ENCODE results near the gene POLR2L. TPM values are rescaled to one million over a fixed set of nuclear protein-coding genes. Genes with fewer than 3 reads are reported as not detected.

Gene POLR2L
- total and polyA plus RNA-seq, 2 of the 13 experiments (the other 11 are each of a cell fraction or from before 2014, with no cell fraction given), result 104 to 114 TPM

DNA sequence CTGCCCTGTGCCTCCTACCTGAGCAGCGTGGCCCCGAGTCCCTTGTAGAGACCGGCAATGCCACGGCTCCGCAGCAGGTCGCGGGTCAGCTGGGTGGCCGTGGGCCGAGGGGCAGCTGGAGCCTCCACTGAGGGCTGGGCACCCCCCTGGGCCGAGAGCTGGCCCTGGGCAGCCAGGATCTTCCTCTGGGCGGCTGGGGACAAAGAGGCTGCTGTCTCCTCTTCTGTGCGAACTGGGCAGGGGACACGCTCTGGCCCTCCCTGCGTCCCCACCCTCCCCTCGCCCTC, 49.9 kb downstream of the POLR2L start (continued):
- TF ChIP-seq ZBTB43 (CRISPR knock-in tag; conservative IDR thresholded peaks at IDR 0.05), result no peak
- TF ChIP-seq, protein P1, sequence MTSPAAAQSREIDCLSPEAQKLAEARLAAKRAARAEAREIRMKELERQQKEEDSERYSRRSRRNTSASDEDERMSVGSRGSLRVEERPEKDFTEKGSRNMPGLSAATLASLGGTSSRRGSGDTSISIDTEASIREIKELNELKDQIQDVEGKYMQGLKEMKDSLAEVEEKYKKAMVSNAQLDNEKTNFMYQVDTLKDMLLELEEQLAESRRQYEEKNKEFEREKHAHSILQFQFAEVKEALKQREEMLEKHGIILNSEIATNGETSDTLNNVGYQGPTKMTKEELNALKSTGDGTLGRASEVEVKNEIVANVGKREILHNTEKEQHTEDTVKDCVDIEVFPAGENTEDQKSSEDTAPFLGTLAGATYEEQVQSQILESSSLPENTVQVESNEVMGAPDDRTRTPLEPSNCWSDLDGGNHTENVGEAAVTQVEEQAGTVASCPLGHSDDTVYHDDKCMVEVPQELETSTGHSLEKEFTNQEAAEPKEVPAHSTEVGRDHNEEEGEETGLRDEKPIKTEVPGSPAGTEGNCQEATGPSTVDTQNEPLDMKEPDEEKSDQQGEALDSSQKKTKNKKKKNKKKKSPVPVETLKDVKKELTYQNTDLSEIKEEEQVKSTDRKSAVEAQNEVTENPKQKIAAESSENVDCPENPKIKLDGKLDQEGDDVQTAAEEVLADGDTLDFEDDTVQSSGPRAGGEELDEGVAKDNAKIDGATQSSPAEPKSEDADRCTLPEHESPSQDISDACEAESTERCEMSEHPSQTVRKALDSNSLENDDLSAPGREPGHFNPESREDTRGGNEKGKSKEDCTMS (CRISPR knock-in tag; conservative IDR thresholded peaks at IDR 0.05), result no peak
- TF ChIP-seq SCMH1 (CRISPR knock-in tag; IDR thresholded peaks at IDR 0.05; ENCODE audit: borderline replicate concordance), result no peak
- no peak for TF ChIP-seq REPIN1 (CRISPR knock-in tag; IDR thresholded peaks at IDR 0.05; ENCODE audit: borderline replicate concordance, low read depth)
- no peak for TF ChIP-seq ZNF883 (CRISPR knock-in tag; IDR thresholded peaks at IDR 0.05; ENCODE audit: not compliant biosample characterization)
- no peak for TF ChIP-seq NBN (conservative IDR thresholded peaks at IDR 0.05)

DNA sequence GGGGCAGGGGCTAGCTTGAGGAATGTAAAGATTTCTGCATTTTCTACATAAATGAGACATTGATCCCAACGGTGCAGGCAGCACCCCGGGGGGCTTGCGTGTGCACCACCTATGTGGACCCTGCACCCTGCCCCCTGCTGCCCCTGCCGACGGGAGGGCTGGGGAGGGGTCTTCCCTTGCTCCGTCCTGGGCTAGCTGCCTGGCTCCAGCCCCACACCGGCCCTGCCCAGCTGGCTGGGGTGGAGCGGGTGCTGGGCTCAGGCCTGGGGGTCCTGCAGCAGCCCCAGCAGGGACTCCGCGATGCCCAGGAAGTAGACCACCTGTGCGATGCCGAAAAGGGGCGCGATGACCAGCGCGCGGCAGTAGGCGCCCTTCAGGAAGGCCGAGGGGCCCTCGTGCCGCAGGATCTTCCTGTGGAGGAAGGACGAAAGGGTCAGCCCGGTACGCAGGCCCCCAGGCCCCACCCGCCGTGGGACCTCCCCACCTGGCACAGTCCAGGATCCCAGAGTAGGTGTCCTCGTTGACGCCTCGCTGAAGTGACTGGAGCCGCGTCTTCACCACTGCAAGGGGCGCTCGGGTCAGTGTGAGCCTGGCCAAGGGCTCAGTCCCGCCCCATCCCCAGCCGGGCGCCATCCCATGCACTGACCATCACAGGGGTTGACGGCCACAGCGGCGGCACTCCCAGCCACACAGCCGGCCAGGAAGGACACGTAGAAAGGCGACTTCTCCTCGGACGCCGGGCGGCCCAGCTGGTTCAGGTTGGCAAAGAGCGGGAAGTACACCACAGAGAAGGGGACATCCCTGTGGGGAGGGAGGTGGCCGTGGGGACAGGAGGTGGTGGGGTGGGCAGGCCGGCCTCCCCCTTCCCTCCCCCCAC, 50.4 kb downstream of the POLR2L start:
- POLR2A ChIA-PET, result no interaction called here
- intact Hi-C loops (cut with micrococcal nuclease; ENCODE audit: unreplicated experiment), result no loop called here

More for the DNA sequence above, 50.4 kb downstream of the POLR2L start:
- no peaks in the 10 kb centered on the region; a peak in 1 of 5 replicates for H3K36me3 ChIP-seq (replicated peaks in 1 of 2; ENCODE audit: control insufficient read depth in 1 of 2, insufficient read depth in 2 of 2, low read length in 2 of 2)
- DNase-seq (ENCODE audit: low spot score), result no peak
- peaks cover 4% of the 10 kb centered on the region for H3K79me2 ChIP-seq (ENCODE audit: insufficient read depth, low read length)
- H4K20me1 ChIP-seq (ENCODE audit: insufficient read depth, low read length), result no peaks in the 10 kb centered on the region
- peak; percentile 50 for TF ChIP-seq AGO2 (optimal IDR thresholded peaks at IDR 0.05; ENCODE audit: low read depth, low read length)
- TF ChIP-seq ZNF891 (CRISPR knock-in tag; IDR thresholded peaks at IDR 0.05), result no peak
- in situ Hi-C loops (cut with HindIII; ENCODE audit: extremely low pct_ligation_motif_present, low pct_unique_long_range_greater_than_20kb), result no loop called here
- WGBS (ENCODE audit: low lambda C conversion rate), result over 99% methylated on average over 18 of the region's 49 CpGs
- H3K9ac ChIP-seq (ENCODE audit: insufficient read depth, low read depth, low read length), result no peak overlapping the region
- H3K4me1 ChIP-seq (ENCODE audit: insufficient read depth, low read length), result peaks cover 21% of the 10 kb centered on the region
- no peak overlapping the region for H2AFZ ChIP-seq (ENCODE audit: low read length)
- CTCF ChIA-PET (ENCODE audit: low intra/inter-chr PET ratio, low total read pairs), result no interaction called here
- ATAC-seq, result no peak
- H3K27me3 ChIP-seq (ENCODE audit: control insufficient read depth in 1 of 2, insufficient read depth in 2 of 2, low read length in 2 of 2), result peaks cover 0 to 2% of the 10 kb centered on the region in 2 experiments; a peak in 2 of 5 replicates
- no peak overlapping the region for H3K27ac ChIP-seq (ENCODE audit: extremely low read length, insufficient read depth, low read length)
- no peak overlapping the region for H3K4me2 ChIP-seq (ENCODE audit: low read depth, low read length)
- BruUV-seq (replicated peaks), result TSS peak; percentile 32
- FAIRE-seq, result no peak
- no peaks in the 10 kb centered on the region for H3K9me3 ChIP-seq (ENCODE audit: low read length)
- no peak overlapping the region for H3K4me3 ChIP-seq (replicated peaks in 1 of 3; ENCODE audit: insufficient read depth in 1 of 3, low read depth in 2 of 3, low read length in 3 of 3)
